GM12892 (cell line): ENCODE measurements around the gene DNMT3B.

Experiments
- POLR2A ChIP-seq: IDR thresholded peaks from 2 replicates; pipeline ENCODE4 v1.6.1; 2011; ENCODE audit warnings: low read depth, low read length, control low read depth
- POLR2AphosphoS5 ChIP-seq: IDR thresholded peaks from 2 replicates; pipeline ENCODE4 v1.6.1; 2011; ENCODE audit warnings: low read depth, low read length, control low read depth

GRCh38 chr20:32749914-32750637 is 12.1 kb upstream of the DNMT3B start:
- TF ChIP-seq POLR2A (no peak), POLR2AphosphoS5 (no peak)
